Neural cell (in vitro differentiated cells): Measurements from ENCODE around the gene L3MBTL4. TPM values are rescaled to one million over a fixed set of nuclear protein-coding genes. Genes with fewer than 3 reads are reported as not detected.

Experiments used
- H2AFZ ChIP-seq: fragments of 200-600, 300-800 bp; sonication (generic), shearing (Covaris generic); 2 replicates; pipeline ENCODE4 v1.6.0; 2014; ENCODE audit warnings: low read depth, mild to moderate bottlenecking, antibody characterized with exemption, low read length, moderate library complexity
- H3F3A ChIP-seq: fragments of 200-600 bp; shearing (Covaris generic); 2 replicates; pipeline ENCODE4 v1.6.1; 2016; ENCODE audit warnings: mild to moderate bottlenecking, moderate library complexity, mixed read lengths, antibody characterized with exemption, low read length; ENCODE audit not compliant: insufficient read depth, poor library complexity, severe bottlenecking
- H3K27ac ChIP-seq: fragments of 200-600, 300-800 bp; sonication (generic), shearing (Covaris generic); 2 replicates; pipeline ENCODE4 v1.5.1; 2014; ENCODE audit warnings: mild to moderate bottlenecking, low read length, moderate library complexity
- H3K27me3 ChIP-seq: fragments of 300-800, 200-600 bp; sonication (generic), shearing (Covaris generic); 2 replicates; pipeline ENCODE4 v1.6.0; 2014; ENCODE audit warnings: mild to moderate bottlenecking, low read depth, low read length, moderate library complexity; ENCODE audit not compliant: insufficient read depth
- H3K36me3 ChIP-seq: fragments of 300-800, 200-600 bp; sonication (generic), shearing (Covaris generic); 2 replicates; pipeline ENCODE4 v1.5.1; 2014; ENCODE audit warnings: mild to moderate bottlenecking, antibody characterized with exemption, low read length, moderate library complexity; ENCODE audit not compliant: insufficient read depth
- H3K4me2 ChIP-seq: fragments of 300-800, 200-600 bp; sonication (generic), shearing (Covaris generic); 2 replicates; pipeline ENCODE4 v1.6.0; 2014; ENCODE audit warnings: mild to moderate bottlenecking, low read length
- H3K4me3 ChIP-seq: fragments of 300-800, 200-600 bp; sonication (generic), shearing (Covaris generic); 2 replicates; pipeline ENCODE4 v1.5.1; 2014; ENCODE audit warnings: mild to moderate bottlenecking, low read length, moderate library complexity
- H3K79me2 ChIP-seq: fragments of 200-600 bp; shearing (Covaris generic); replicated peaks from 2 replicates; pipeline ENCODE4 v1.6.0; 2014; ENCODE audit warnings: mild to moderate bottlenecking, low read length, moderate library complexity; ENCODE audit not compliant: insufficient read depth
- H3K9ac ChIP-seq: fragments of 300-800, 200-600 bp; sonication (generic), shearing (Covaris generic); 2 replicates; pipeline ENCODE4 v1.6.1; 2016; ENCODE audit warnings: mild to moderate bottlenecking, low read length, mixed read lengths
- H3K9me2 ChIP-seq: fragments of 200-600 bp; shearing (Covaris generic); 2 replicates; pipeline ENCODE4 v1.6.1; 2016; ENCODE audit warnings: mild to moderate bottlenecking, low read length, mixed read lengths; ENCODE audit not compliant: insufficient read depth
- H3K9me3 ChIP-seq: fragments of 200-600, 300-800 bp; sonication (generic), shearing (Covaris generic); 2 replicates; pipeline ENCODE4 v1.6.1; 2016; ENCODE audit warnings: mild to moderate bottlenecking, mixed run types, low read length, moderate library complexity, mixed read lengths
- H4K20me1 ChIP-seq: fragments of 200-600 bp; shearing (Covaris generic); 2 replicates; pipeline ENCODE4 v1.6.1; 2016; ENCODE audit warnings: mild to moderate bottlenecking, mixed run types; ENCODE audit not compliant: insufficient read depth
- CTCF ChIP-seq: fragments of 450-650 bp; IDR thresholded peaks from 2 replicates; pipeline ENCODE4 v1.5.1; 2014; ENCODE audit warnings: antibody characterized with exemption, mild to moderate bottlenecking, moderate library complexity; ENCODE audit not compliant: poor library complexity, severe bottlenecking
- EP300 ChIP-seq: fragments of 450-650 bp; conservative IDR thresholded peaks from 2 replicates; pipeline ENCODE4 v1.6.1; 2014; ENCODE audit warnings: antibody characterized with exemption, mild to moderate bottlenecking, moderate library complexity; ENCODE audit not compliant: poor library complexity, severe bottlenecking
- EZH2 ChIP-seq: fragments of 200-600, 300-800 bp; shearing (Covaris generic), sonication (generic); IDR thresholded peaks from 2 replicates; pipeline ENCODE4 v1.6.1; 2014; ENCODE audit warnings: antibody characterized with exemption, low read length, borderline replicate concordance, mild to moderate bottlenecking; ENCODE audit not compliant: insufficient read depth, poor library complexity, severe bottlenecking
- MXI1 ChIP-seq: fragments of 450-650 bp; conservative IDR thresholded peaks from 2 replicates; pipeline ENCODE4 v1.6.1; 2014; ENCODE audit warnings: antibody characterized with exemption, mild to moderate bottlenecking; ENCODE audit not compliant: poor library complexity, severe bottlenecking
- POLR2AphosphoS5 ChIP-seq: IDR thresholded peaks from 2 replicates; pipeline ENCODE4 v1.6.1; 2012
- RAD21 ChIP-seq: fragments of 450-650 bp; conservative IDR thresholded peaks from 2 replicates; pipeline ENCODE4 v1.6.1; 2014; ENCODE audit warnings: antibody characterized with exemption, mild to moderate bottlenecking, moderate library complexity
- REST ChIP-seq: IDR thresholded peaks from 2 replicates; pipeline ENCODE4 v1.6.1; 2012; ENCODE audit warnings: borderline replicate concordance
- SMC3 ChIP-seq: fragments of 450-650 bp; conservative IDR thresholded peaks from 2 replicates; pipeline ENCODE4 v1.6.1; 2014; ENCODE audit warnings: antibody characterized with exemption, mild to moderate bottlenecking, moderate library complexity; ENCODE audit not compliant: poor library complexity
- TAF1 ChIP-seq: IDR thresholded peaks from 2 replicates; pipeline ENCODE4 v1.6.1; 2012; ENCODE audit warnings: low read depth
- polyA plus RNA-seq: library from polyadenylated mRNA; depleted of rRNA; stranded (reverse); fragments of >200 nt; gene quantifications from 2 replicates; pipeline ENCODE4 v1.2.3, GENCODE V29; 2014

L3MBTL4 gene
- polyA plus RNA-seq, 1 donor from 2014 or later = 0.90 TPM

DNA sequence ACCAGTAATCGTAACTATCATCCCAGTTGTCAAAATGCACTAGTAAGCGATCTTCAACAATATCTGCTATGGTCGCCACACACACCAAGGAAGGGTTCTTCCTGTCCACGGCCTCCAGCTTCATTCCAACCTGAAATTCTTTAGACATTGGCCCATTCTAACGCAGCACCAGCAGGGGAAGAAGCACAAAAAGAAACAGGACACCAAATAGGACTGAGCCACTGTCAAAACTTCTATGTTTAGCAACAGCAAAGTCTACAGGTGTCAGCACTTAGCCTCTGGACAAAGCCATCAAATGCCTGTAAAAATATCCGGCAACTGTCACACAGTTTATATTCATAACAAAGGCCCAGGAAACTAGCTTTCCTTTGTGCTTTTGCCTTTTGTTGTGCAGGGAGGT lies 175.0 kb downstream of the L3MBTL4 start:
- Histone ChIP-seq H3K27ac (no peak overlapping the region), H3K79me2 (no peaks in the 10 kb centered on the region), H2AFZ (no peak overlapping the region), H3K9me3 (no peaks in the 10 kb centered on the region), H3K9ac (no peak overlapping the region), H3F3A (no peaks in the 10 kb centered on the region), H3K36me3 (no peaks in the 10 kb centered on the region), H3K4me2 (no peak overlapping the region), H3K9me2 (no peaks in the 10 kb centered on the region), H3K27me3 (no peaks in the 10 kb centered on the region), H4K20me1 (no peaks in the 10 kb centered on the region), H3K4me3 (no peak overlapping the region)
- TF ChIP-seq CTCF (no peak), TAF1 (no peak), EZH2 (no peak), RAD21 (no peak), MXI1 (no peak), REST (no peak), EP300 (no peak), POLR2AphosphoS5 (no peak), SMC3 (no peak)

- Histone ChIP-seq H3K27me3 (no peaks in the 10 kb centered on the region), H3F3A (no peaks in the 10 kb centered on the region), H3K9me3 (no peaks in the 10 kb centered on the region), H3K36me3 (no peaks in the 10 kb centered on the region), H3K79me2 (no peaks in the 10 kb centered on the region), H3K4me3 (no peak overlapping the region), H2AFZ (no peak overlapping the region), H4K20me1 (no peaks in the 10 kb centered on the region), H3K9me2 (no peaks in the 10 kb centered on the region), H3K9ac (no peak overlapping the region), H3K4me2 (no peak overlapping the region), H3K27ac (no peak overlapping the region)
- TF ChIP-seq EZH2 (no peak), REST (no peak), RAD21 (no peak), TAF1 (no peak), POLR2AphosphoS5 (no peak), CTCF (no peak), SMC3 (no peak), MXI1 (no peak), EP300 (no peak)
Measured at GRCh38 chr18:6236258-6236657, 178.5 kb downstream of the L3MBTL4 start.
